H9 (cell line): Measurements from ENCODE around the gene OOSP3. TPM values are rescaled to one million over a fixed set of nuclear protein-coding genes. Genes with fewer than 3 reads are reported as not detected.
"Not testable (repeated sequence)": the region's sequence is repeated elsewhere in the genome, so short reads cannot be mapped to it uniquely, and the experiment has no call there.

Experiments
- DNase-seq: peaks from one replicate; pipeline ENCODE4 v3.0.0-alpha.2; 2017
- H2AFZ ChIP-seq: one replicate; pipeline ENCODE4 v1.6.1; 2013; ENCODE audit warnings: mild to moderate bottlenecking, low read length, control low read depth, moderate library complexity
- H2AK5ac ChIP-seq: 2 replicates; pipeline ENCODE4 v1.6.1; 2013; ENCODE audit warnings: low read length, control low read depth, mixed read lengths; ENCODE audit not compliant: insufficient read length
- H2BK120ac ChIP-seq: one replicate; pipeline ENCODE4 v1.6.1; 2013; ENCODE audit warnings: low read depth, mild to moderate bottlenecking, low read length, control low read depth, inconsistent platforms; ENCODE audit not compliant: poor library complexity, severe bottlenecking
- H2BK12ac ChIP-seq: 2 replicates; pipeline ENCODE4 v1.6.1; 2013; ENCODE audit warnings: low read length, control low read depth, mixed read lengths, low read depth; ENCODE audit not compliant: insufficient read length
- H2BK15ac ChIP-seq: 2 replicates; pipeline ENCODE4 v1.6.1; 2013; ENCODE audit warnings: low read depth, low read length, control low read depth
- H2BK20ac ChIP-seq: one replicate; pipeline ENCODE4 v1.6.1; 2013; ENCODE audit warnings: low read depth, mild to moderate bottlenecking, low read length, control low read depth, inconsistent platforms; ENCODE audit not compliant: poor library complexity, severe bottlenecking
- H2BK5ac ChIP-seq: 2 replicates; pipeline ENCODE4 v1.6.1; 2013; ENCODE audit warnings: low read length, control low read depth, mixed read lengths; ENCODE audit not compliant: insufficient read length
- H3K14ac ChIP-seq: 2 replicates; pipeline ENCODE4 v1.6.1; 2013; ENCODE audit warnings: low read length, control low read depth; ENCODE audit not compliant: insufficient read depth
- H3K18ac ChIP-seq: 2 replicates; pipeline ENCODE4 v1.6.1; 2013; ENCODE audit warnings: low read depth, mild to moderate bottlenecking, mixed read lengths, low read length, control low read depth; ENCODE audit not compliant: insufficient read length
- H3K23ac ChIP-seq: 2 replicates; pipeline ENCODE4 v1.6.1; 2013; ENCODE audit warnings: low read length, control low read depth, mixed read lengths, low read depth; ENCODE audit not compliant: insufficient read length
- H3K23me2 ChIP-seq: 2 replicates; pipeline ENCODE4 v1.6.1; 2013; ENCODE audit warnings: low read depth, mild to moderate bottlenecking, mixed read lengths, low read length, control low read depth; ENCODE audit not compliant: insufficient read length, poor library complexity, severe bottlenecking
- H3K27ac ChIP-seq: 2 replicates; pipeline ENCODE4 v1.5.1; 2013; ENCODE audit warnings: low read length, control low read depth, mixed read lengths, low read depth; ENCODE audit not compliant: insufficient read length
- H3K27me3 ChIP-seq: 2 replicates; pipeline ENCODE4 v1.6.1; 2013; ENCODE audit warnings: low read length, control low read depth, inconsistent platforms; ENCODE audit not compliant: insufficient read depth
- H3K4ac ChIP-seq: 2 replicates; pipeline ENCODE4 v1.6.1; 2013; ENCODE audit warnings: low read depth, mild to moderate bottlenecking, control low read depth, inconsistent platforms, low read length, moderate library complexity
- H3K4me1 ChIP-seq: 2 replicates; pipeline ENCODE4 v1.6.1; 2013; ENCODE audit warnings: low read length, control low read depth, inconsistent platforms; ENCODE audit not compliant: insufficient read depth
- H3K4me2 ChIP-seq: 2 replicates; pipeline ENCODE4 v1.6.1; 2013; ENCODE audit warnings: low read length, control low read depth, mixed read lengths; ENCODE audit not compliant: insufficient read length, insufficient read depth
- H3K56ac ChIP-seq: 2 replicates; pipeline ENCODE4 v1.6.1; 2013; ENCODE audit warnings: low read depth, mild to moderate bottlenecking, mixed read lengths, low read length, control low read depth; ENCODE audit not compliant: insufficient read length
- H3K79me1 ChIP-seq: 2 replicates; pipeline ENCODE4 v1.6.1; 2013; ENCODE audit warnings: low read depth, mild to moderate bottlenecking, moderate library complexity, low read length, control low read depth, inconsistent platforms; ENCODE audit not compliant: insufficient read depth, poor library complexity, severe bottlenecking
- H3K79me2 ChIP-seq: 2 replicates; pipeline ENCODE4 v1.6.1; 2013; ENCODE audit warnings: low read length, control low read depth, inconsistent platforms; ENCODE audit not compliant: insufficient read depth
- H3K9ac ChIP-seq: 2 replicates; pipeline ENCODE4 v1.6.1; 2013; ENCODE audit warnings: low read length, control low read depth, mixed read lengths; ENCODE audit not compliant: insufficient read length; ENCODE audit errors: extremely low read depth
- H3K9me3 ChIP-seq: one replicate; pipeline ENCODE4 v1.6.1; 2013; ENCODE audit warnings: low read depth, low read length, inconsistent platforms; ENCODE audit not compliant: control insufficient read depth
- H3T11ph ChIP-seq: one replicate; pipeline ENCODE4 v1.6.1; 2013; ENCODE audit warnings: mild to moderate bottlenecking, low read length, control low read depth, inconsistent platforms
- H4K20me1 ChIP-seq: one replicate; pipeline ENCODE4 v1.6.1; 2013; ENCODE audit not compliant: control insufficient read depth, insufficient read length, insufficient read depth
- H4K5ac ChIP-seq: 2 replicates; pipeline ENCODE4 v1.6.1; 2013; ENCODE audit warnings: low read depth, mild to moderate bottlenecking, mixed read lengths, low read length, control low read depth; ENCODE audit not compliant: insufficient read length
- H4K8ac ChIP-seq: replicated peaks from 2 replicates; pipeline ENCODE4 v1.6.1; 2013; ENCODE audit warnings: low read length, control low read depth, mixed read lengths, low read depth; ENCODE audit not compliant: insufficient read length
- H4K91ac ChIP-seq: 2 replicates; pipeline ENCODE4 v1.6.1; 2013; ENCODE audit warnings: low read depth, mild to moderate bottlenecking, moderate library complexity, mixed read lengths, low read length, control low read depth; ENCODE audit not compliant: insufficient read length
- H3K27ac Mint-ChIP-seq, 3 experiments: 2 replicates in 2 of 3; 3 replicates in 1 of 3; pipeline ENCODE4 v1.8.0; 2020 to 2021; ENCODE audit warnings: mixed read lengths in 3 of 3, mild to moderate bottlenecking in 1 of 3, moderate library complexity in 1 of 3
- H3K27me3 Mint-ChIP-seq: 2 replicates; pipeline ENCODE4 v1.8.0; 2021; ENCODE audit warnings: low read depth, mild to moderate bottlenecking, moderate library complexity, mixed read lengths
- H3K36me3 Mint-ChIP-seq, 3 experiments: 2 replicates in 2 of 3; 3 replicates in 1 of 3; pipeline ENCODE4 v1.8.0; 2020 to 2021; ENCODE audit warnings: low read depth in 3 of 3, mixed read lengths in 3 of 3; ENCODE audit not compliant: insufficient read depth in 1 of 3
- H3K4me1 Mint-ChIP-seq, 2 experiments: 2 replicates each; pipeline ENCODE4 v1.8.0; 2020; ENCODE audit warnings: mixed read lengths in 2 of 2
- H3K4me3 Mint-ChIP-seq, 2 experiments: 2 replicates in 1 of 2; 3 replicates in 1 of 2; pipeline ENCODE4 v1.8.0; 2020 to 2021; ENCODE audit warnings: mild to moderate bottlenecking in 2 of 2, mixed read lengths in 2 of 2, moderate library complexity in 1 of 2
- H3K9me3 Mint-ChIP-seq, 2 experiments: 2 replicates in 1 of 2; 3 replicates in 1 of 2; pipeline ENCODE4 v1.8.0; 2020; ENCODE audit warnings: mild to moderate bottlenecking in 2 of 2, mixed read lengths in 2 of 2, moderate library complexity in 1 of 2
- CTCF ChIP-seq: fragments of 200-600 bp; sonication (generic); conservative IDR thresholded peaks from 3 replicates; pipeline ENCODE4 v1.8.0; 2021; ENCODE audit warnings: antibody characterized with exemption, mild to moderate bottlenecking
- WGBS: extraction: QIAGEN DNeasy Blood & Tissue Kit; methylation state at CpG from one replicate; pipeline ENCODE4 v1.1.7; 2013; ENCODE audit warnings: missing lambda C conversion rate, low lambda C conversion rate, mixed read lengths; ENCODE audit not compliant: insufficient read length; ENCODE audit errors: extremely low coverage; 5-methylcytosine and 5-hydroxymethylcytosine counted together
- total RNA-seq: library from RNA; stranded (reverse); gene quantifications from 2 replicates; pipeline ENCODE4 v1.2.1, GENCODE V29; 2021

Gene OOSP3
- total RNA-seq, 1 experiment from 2014 or later, result not detected

DNA sequence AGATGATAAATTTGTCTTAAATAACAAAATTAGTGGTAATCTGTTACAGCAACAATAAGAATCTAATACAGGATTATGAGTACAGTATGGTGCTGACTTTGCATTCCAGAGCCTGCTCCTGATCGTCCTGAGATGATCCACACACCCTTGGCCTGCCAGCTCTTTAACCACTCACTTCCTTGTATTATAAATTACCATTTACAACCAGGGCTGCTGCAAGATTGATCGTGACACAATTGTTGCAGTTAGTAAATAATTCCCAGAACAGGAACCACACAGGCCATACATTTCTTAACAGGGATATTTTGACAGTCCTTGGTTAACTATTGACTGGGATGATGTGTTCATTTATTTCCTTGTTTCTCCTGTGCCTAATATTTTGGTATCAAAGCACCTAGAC is 29.5 kb upstream of the OOSP3 start:
- H3K36me3 Mint-ChIP-seq, result no peaks in the 10 kb centered on the region
- no peak overlapping the region for H2BK15ac ChIP-seq
- no CpG with 5 or more reads among the region's 2 CpGs for WGBS

GRCh38 chr11:59849551-59849950 is 29.0 kb upstream of the OOSP3 start:
- H3K79me1 ChIP-seq, DNase-seq, H3K36me3 Mint-ChIP-seq, H3K14ac ChIP-seq, H3K4ac ChIP-seq, H3K9me3 ChIP-seq, H4K91ac ChIP-seq, H3K4me1 Mint-ChIP-seq, H4K5ac ChIP-seq, H4K20me1 ChIP-seq, H3K23ac ChIP-seq, H3K18ac ChIP-seq, H3K27ac ChIP-seq, H2BK15ac ChIP-seq, H3K9me3 Mint-ChIP-seq, H2BK12ac ChIP-seq, H3K4me1 ChIP-seq, H3K23me2 ChIP-seq, H3K27ac Mint-ChIP-seq, H3K27me3 ChIP-seq, H2BK120ac ChIP-seq, H3K27me3 Mint-ChIP-seq, H3K4me3 Mint-ChIP-seq, H2AK5ac ChIP-seq, H2BK20ac ChIP-seq, H3K56ac ChIP-seq, H3K9ac ChIP-seq, H4K8ac ChIP-seq, H3T11ph ChIP-seq, H2BK5ac ChIP-seq, H3K4me2 ChIP-seq, H2AFZ ChIP-seq, H3K79me2 ChIP-seq: not testable (repeated sequence)
- WGBS, result no CpG with 5 or more reads among the region's 2 CpGs

More for the DNA sequence above, 29.5 kb upstream of the OOSP3 start:
- H3K27me3 Mint-ChIP-seq, result no peaks in the 10 kb centered on the region
- no peak for TF ChIP-seq CTCF
- no peak overlapping the region for H3K27ac Mint-ChIP-seq
- Histone ChIP-seq H3K23me2 (no peaks in the 10 kb centered on the region), H3K18ac (no peak overlapping the region), H2BK12ac (no peak overlapping the region), H3K27ac (no peak overlapping the region), H3K9ac (no peak overlapping the region), H3K4ac (no peak overlapping the region), H2AK5ac (no peak overlapping the region), H3K27me3 (no peaks in the 10 kb centered on the region), H2BK120ac (no peak overlapping the region), H3K9me3 (no peaks in the 10 kb centered on the region), H4K20me1 (no peaks in the 10 kb centered on the region), H4K5ac (no peak overlapping the region), H2AFZ (no peak overlapping the region), H3T11ph (no peak overlapping the region), H3K56ac (no peak overlapping the region), H3K23ac (no peak overlapping the region), H2BK20ac (no peak overlapping the region), H4K91ac (no peak overlapping the region), H4K8ac (no peak overlapping the region), H3K79me2 (no peaks in the 10 kb centered on the region), H3K4me2 (no peak overlapping the region), H3K79me1 (no peaks in the 10 kb centered on the region), H2BK5ac (no peak overlapping the region), H3K4me1 (0 out of 2 replicates have a peak, but pooled peaks cover 3% of the 10 kb centered on the region), H3K14ac (no peak overlapping the region)
- H3K4me3 Mint-ChIP-seq, result no peak overlapping the region
- no peaks in the 10 kb centered on the region for H3K9me3 Mint-ChIP-seq
- H3K4me1 Mint-ChIP-seq, result peaks cover 6% of the 10 kb centered on the region in 2 experiments
- DNase-seq, result no peak
